GM13977 (cell line): ENCODE measurements around the gene KCNMA1.

ENCODE experiments used
- DNase-seq: peaks from one replicate; pipeline ENCODE4 v3.0.0; 2012; ENCODE audit warnings: low spot score
- CTCF ChIP-seq: IDR thresholded peaks from 2 replicates; pipeline ENCODE4 v1.5.1; 2012; ENCODE audit warnings: mild to moderate bottlenecking, control low read depth; ENCODE audit not compliant: insufficient read depth; ENCODE audit errors: extremely low read depth, missing control alignments
- in situ Hi-C: fragments of 300-500 bp; cut with MboI; formaldehyde crosslinking; loops from one replicate; pipeline ENCODE4 v1.12.0; 2022; ENCODE audit warnings: low sequenced_read_pairs, low pct_unique_long_range_greater_than_20kb, mixed read lengths, inconsistent platforms; ENCODE audit not compliant: unreplicated experiment

The KCNMA1 gene

GRCh38 chr10:77093126-77093525, 544.5 kb downstream of the KCNMA1 start:
- no peak for TF ChIP-seq CTCF
- DNase-seq = no peak
- in situ Hi-C loops = no loop called here

- in situ Hi-C loops = no loop called here
- TF ChIP-seq CTCF = no peak
- no peak for DNase-seq
Measured at GRCh38 chr10:77091597-77092165, 545.9 kb downstream of the KCNMA1 start.

- in situ Hi-C loops = no loop called here
- no peak for DNase-seq
- no peak for TF ChIP-seq CTCF
Measured at GRCh38 chr10:77090381-77091356, 546.9 kb downstream of the KCNMA1 start.

- DNase-seq = no peak
- TF ChIP-seq CTCF = no peak
- in situ Hi-C loops = no loop called here
Measured at GRCh38 chr10:77087366-77087765, 550.2 kb downstream of the KCNMA1 start.

GRCh38 chr10:77086081-77086480, 551.5 kb downstream of the KCNMA1 start:
- no peak for TF ChIP-seq CTCF
- in situ Hi-C loops = no loop called here
- no peak for DNase-seq

GRCh38 chr10:77085344-77085743, 552.3 kb downstream of the KCNMA1 start:
- no peak for TF ChIP-seq CTCF
- in situ Hi-C loops = no loop called here
- no peak for DNase-seq
